DLD1 (cell line): ENCODE data around the gene TMEM247.

Experiments
- in situ Hi-C: cut with HindIII; loops from 2 replicates; pipeline ENCODE4 v1.10.0; 2017; ENCODE audit warnings: low sequenced_read_pairs

Gene TMEM247

DNA sequence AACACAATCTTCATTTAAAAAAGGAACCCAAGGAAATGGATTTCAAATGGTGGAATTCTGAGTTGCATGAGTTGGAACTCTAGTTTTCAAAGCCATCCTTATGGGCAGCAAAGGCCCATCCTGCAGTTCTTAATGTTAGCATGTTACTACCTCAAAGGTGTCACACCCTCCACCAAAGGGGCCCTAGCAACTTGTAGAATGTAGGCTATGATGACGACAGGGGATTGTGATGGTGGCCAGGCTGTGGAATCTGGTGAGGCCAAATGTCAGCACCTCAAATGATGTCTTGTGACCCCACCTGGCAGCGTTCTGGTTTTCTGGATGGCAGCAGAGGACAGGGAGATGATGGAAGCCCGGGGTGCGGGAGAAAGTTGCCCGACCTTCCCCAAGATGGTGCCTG lies at the start of gene TMEM247:
Gene TMEM247, plus strand, starts transcription at position 301 of the 400 bp plus-strand sequence.
- in situ Hi-C loops = no loop called here

DNA sequence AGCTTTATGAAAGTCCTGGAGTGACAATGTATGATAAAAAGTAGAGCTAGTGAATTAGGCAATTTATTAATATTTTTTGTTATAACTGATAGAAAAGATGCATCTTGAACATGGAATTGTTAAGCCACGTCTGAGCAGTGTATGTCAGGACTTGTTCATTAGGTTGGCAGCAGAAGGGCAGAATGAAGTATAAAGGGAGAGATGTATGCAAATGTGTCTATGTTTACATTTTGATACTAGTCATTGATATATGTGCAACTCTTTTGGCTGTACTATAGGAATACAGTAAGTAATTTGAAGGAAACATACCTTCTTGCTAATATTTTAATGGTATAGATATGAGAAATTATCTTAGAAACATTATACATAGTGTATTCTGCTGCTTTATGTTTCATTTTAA lies 49.0 kb upstream of the TMEM247 start:
- in situ Hi-C loops = no loop called here

DNA sequence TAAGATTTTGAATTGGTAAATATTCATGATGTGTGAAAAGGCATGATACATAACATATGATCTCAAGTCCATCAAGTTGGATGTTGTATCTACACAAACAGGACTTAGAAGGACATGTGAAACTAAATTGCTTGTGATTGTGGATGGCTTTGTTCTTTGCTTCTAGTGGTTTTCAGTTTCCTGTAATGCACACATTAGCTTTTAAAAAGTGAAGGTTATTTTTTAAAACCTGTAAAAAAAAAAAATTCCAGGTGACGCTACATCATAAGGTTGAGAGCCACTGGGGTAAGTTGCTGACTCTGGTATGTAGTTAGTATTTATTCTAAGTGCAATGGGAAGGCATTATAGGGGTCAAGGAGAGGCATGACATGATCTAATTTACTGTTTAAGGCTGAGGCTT lies 48.4 kb upstream of the TMEM247 start:
- in situ Hi-C loops = no loop called here

DNA sequence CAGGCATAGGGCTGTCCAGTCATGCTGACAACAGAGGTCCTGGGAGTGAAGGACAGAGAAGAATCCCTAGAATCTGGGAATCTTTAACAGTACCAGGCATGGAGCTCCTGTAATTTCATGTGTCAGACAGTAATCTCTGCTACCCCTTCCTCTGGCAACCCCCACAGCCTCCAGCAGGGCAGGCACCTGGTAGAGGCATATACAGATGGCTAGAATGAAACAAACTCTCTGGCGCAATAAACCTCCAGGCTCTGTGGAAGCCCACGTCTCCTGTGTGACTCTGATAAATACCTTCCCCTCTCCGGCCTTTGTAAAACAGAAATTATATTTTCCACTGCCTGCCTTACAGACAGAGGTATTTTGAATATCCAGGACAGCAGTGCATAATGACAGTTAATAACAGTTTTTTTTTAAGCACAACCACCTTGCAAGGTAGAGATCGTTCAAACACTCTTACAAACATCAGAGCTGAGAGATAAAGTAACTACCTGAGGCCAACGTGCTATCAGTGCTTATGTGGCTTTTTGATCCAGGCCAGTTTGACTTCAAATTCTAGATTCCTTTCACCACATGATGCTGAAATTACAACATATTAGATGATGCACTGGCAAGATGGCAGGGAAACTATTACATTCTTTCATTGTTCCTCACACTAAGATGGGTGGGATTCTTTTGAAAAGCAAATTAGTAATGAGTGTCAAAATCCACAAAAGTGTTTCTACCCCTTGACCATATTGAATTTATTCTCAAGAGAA lies 47.7 kb upstream of the TMEM247 start:
- in situ Hi-C loops = no loop called here

- in situ Hi-C loops = no loop called here
These were observed 44.5 kb upstream of the TMEM247 start for GRCh38 chr2:46434851-46435273.

DNA sequence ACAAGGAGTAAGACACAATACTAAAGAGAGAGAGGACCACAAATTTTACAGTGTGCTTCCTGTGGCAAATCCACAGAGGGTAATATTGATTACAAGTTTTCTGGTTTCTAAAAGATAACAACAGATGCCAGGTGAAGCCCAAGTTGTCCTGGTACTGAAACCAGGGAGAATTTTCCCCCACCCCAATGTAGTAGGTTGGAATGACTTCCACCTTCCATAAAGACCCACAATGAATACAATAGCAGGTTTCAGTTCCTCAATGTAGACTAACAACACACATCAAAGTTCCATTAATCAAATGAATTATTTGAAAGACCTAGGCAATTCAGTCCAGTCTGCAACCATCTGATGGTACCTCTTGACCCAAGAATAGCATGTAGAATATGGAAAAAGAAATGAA lies 44.0 kb upstream of the TMEM247 start:
- in situ Hi-C loops = no loop called here

GRCh38 chr2:46435796-46436360 lies 43.5 kb upstream of the TMEM247 start:
- in situ Hi-C loops = no loop called here

DNA sequence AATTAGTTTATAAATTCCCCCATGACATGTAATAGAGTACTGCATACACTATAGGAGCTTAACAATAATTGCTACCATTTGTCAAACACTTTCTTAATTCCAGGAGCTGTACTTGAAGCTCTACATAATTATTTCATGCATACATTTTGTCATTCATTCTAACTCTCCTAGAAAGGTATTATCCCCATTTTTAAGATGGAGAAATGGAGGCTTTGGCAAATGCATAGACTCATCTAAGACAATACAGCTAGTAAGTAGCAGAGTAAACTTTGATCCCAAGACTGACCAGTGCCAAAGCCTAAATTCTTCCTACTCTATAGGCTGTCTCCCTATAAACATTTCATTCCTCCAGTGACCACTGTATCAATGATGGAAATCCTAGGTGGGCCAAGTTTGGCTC lies 42.6 kb upstream of the TMEM247 start:
- in situ Hi-C loops = no loop called here

DNA sequence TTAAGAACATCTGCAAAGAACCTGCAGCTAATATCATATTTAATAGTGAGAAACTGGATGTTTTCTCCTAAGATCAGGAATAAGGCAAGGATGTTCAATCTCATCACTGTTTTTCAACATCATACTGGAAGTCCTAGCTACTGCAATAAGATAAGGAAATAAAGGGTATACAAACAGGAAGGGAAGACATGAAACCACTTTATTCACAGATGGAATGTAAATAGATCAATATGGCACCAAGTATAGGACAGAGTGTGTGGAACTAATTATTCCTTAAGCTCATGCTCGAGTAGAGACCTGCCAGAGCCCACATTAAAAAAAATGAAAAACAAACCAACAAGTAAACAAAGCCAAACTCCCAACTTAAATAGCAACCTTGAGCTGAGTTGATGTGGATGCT lies 41.3 kb upstream of the TMEM247 start:
- in situ Hi-C loops = no loop called here

- in situ Hi-C loops = no loop called here
These were observed 40.6 kb upstream of the TMEM247 start for GRCh38 chr2:46438794-46439193.

DNA sequence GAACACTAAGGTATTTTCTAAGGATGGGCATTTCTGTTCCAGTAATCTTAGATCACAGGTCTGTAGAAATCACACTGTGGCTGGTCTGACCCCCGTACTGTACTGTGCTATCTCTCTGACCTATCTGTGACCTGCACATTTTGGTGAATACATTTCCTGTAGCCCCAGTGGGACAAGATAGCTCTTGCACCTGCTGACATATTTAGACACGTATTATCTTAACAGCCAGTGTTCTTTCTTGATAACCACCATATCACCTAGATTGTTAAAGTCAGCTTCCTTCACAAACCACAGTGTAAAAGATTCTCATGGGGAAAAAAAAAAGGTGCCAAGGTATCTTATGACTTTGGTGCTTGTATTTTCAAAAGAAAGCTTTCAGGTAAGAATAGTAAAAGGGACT lies 39.8 kb upstream of the TMEM247 start:
- in situ Hi-C loops = no loop called here

GRCh38 chr2:46441838-46442712 lies 37.3 kb upstream of the TMEM247 start:
- in situ Hi-C loops = loop anchor here (10.0 kb wide), 1 partner anchor 467 kb away; no protein-coding TSS in a partner anchor

- in situ Hi-C loops = loop anchor here (10.0 kb wide), 1 partner anchor 470 kb away; no protein-coding TSS in a partner anchor
These were observed 34.6 kb upstream of the TMEM247 start for GRCh38 chr2:46444732-46445131.

DNA sequence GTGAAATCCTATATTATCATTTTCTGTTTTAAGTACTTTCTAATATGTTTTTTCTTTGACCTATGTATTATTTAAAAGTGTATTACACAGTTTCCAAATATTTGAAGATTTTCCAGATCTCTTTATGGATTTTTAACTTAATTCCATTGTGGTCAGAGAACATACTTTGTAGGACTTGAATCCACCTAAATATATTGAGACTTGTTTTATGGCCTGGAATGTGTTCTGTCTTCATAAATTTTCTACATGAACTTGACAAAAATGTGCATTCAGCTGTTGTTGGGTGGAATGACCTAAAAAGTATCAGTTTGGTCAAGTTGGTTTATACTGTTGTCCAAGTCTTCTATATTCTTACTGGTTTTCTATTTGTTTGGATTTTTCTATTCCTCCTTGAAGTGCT lies 33.8 kb upstream of the TMEM247 start:
- in situ Hi-C loops = loop anchor here (10.0 kb wide), 1 partner anchor 471 kb away; no protein-coding TSS in a partner anchor

GRCh38 chr2:46446871-46447568 lies 32.3 kb upstream of the TMEM247 start:
- in situ Hi-C loops = loop anchor here (10.0 kb wide), 1 partner anchor 472 kb away; no protein-coding TSS in a partner anchor

DNA sequence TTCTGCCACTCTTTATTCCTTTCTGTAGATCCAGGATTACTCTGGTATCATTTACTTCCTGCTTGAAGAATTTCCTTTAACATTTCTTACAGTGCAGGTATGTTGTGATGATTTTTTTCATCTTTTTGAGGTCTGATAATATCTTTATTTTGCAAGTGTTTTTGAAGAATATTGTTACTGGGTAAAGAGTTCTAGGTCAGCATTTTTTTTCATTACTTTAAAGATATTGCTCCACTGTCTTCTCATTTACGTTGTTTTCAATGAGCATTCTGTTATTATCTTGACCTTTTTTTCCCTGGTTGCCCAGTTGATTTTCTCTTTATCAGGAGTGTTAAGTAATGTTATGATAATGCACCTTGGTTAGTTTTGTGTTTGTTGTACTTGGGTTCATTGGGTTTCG lies 31.7 kb upstream of the TMEM247 start:
- in situ Hi-C loops = loop anchor here (10.0 kb wide), 1 partner anchor 473 kb away; no protein-coding TSS in a partner anchor

- in situ Hi-C loops = loop anchor here (10.0 kb wide), 1 partner anchor 473 kb away; no protein-coding TSS in a partner anchor
These were observed 31.3 kb upstream of the TMEM247 start for GRCh38 chr2:46448111-46448510.

- in situ Hi-C loops = loop anchor here (10.0 kb wide), 1 partner anchor 474 kb away; no protein-coding TSS in a partner anchor
These were observed 30.7 kb upstream of the TMEM247 start for GRCh38 chr2:46448641-46449040.

DNA sequence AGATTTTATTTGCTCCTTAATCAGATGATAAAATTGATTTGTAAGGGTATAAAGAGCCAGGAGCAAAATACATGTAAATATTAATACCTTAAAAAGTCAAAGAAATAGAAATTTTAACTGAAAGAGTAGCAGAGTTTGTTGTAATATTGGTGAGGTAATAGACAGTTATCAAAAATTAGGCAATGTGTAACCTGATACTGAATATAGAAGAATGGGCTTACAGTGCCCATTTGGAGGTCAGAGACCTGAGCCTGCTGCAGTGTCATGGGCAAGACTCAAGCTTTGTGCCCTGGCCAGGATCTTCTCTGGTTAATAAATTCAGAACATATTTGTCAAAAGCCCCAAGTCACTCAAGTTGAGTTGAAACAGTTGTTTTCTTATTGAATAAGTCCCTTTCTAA lies 29.7 kb upstream of the TMEM247 start:
- in situ Hi-C loops = loop anchor here (10.0 kb wide), 1 partner anchor 475 kb away; no protein-coding TSS in a partner anchor

GRCh38 chr2:46451131-46451711 lies 28.1 kb upstream of the TMEM247 start:
- in situ Hi-C loops = no loop called here
